Osteoblast (primary cell): ENCODE measurements around the gene FUOM. TPM values are rescaled to one million over a fixed set of nuclear protein-coding genes. Genes with fewer than 3 reads are reported as not detected.

ENCODE experiments used
- DNase-seq: peaks from one replicate; pipeline ENCODE4 v3.0.0; 2011; ENCODE audit warnings: low spot score, mixed read lengths; ENCODE audit not compliant: insufficient read length; ENCODE audit errors: missing footprints
- H2AFZ ChIP-seq: 2 replicates; pipeline ENCODE4 v1.6.0; 2011; ENCODE audit warnings: mild to moderate bottlenecking, low read length
- H3K27ac ChIP-seq: 2 replicates; pipeline ENCODE4 v1.5.1; 2011; ENCODE audit warnings: mild to moderate bottlenecking, low read depth, low read length, moderate library complexity
- H3K27me3 ChIP-seq: 2 replicates; pipeline ENCODE4 v1.6.0; 2012; ENCODE audit warnings: mild to moderate bottlenecking, control low read depth, inconsistent platforms, low read length, moderate library complexity; ENCODE audit not compliant: insufficient read depth
- H3K36me3 ChIP-seq: 2 replicates; pipeline ENCODE4 v1.5.1; 2011; ENCODE audit warnings: mild to moderate bottlenecking, low read length, control low read depth, moderate library complexity; ENCODE audit not compliant: insufficient read depth
- H3K4me1 ChIP-seq: 2 replicates; pipeline ENCODE4 v1.5.1; 2011; ENCODE audit warnings: mild to moderate bottlenecking, low read length, control low read depth, moderate library complexity; ENCODE audit not compliant: insufficient read depth
- H3K4me2 ChIP-seq: 2 replicates; pipeline ENCODE4 v1.6.0; 2011; ENCODE audit warnings: mild to moderate bottlenecking, low read length; ENCODE audit not compliant: insufficient read depth
- H3K4me3 ChIP-seq: fragments of 200-600 bp; sonication (generic); 3 replicates; pipeline ENCODE4 v1.5.1; 2012; ENCODE audit warnings: mild to moderate bottlenecking, low read length, inconsistent platforms; ENCODE audit not compliant: insufficient read depth
- H3K79me2 ChIP-seq: 2 replicates; pipeline ENCODE4 v1.6.0; 2012; ENCODE audit warnings: mild to moderate bottlenecking, low read length, control low read depth, inconsistent platforms; ENCODE audit not compliant: insufficient read depth
- H3K9me3 ChIP-seq: 2 replicates; pipeline ENCODE4 v1.5.1; 2011; ENCODE audit warnings: low read depth, low read length, control low read depth
- H4K20me1 ChIP-seq: 2 replicates; pipeline ENCODE4 v1.6.0; 2012; ENCODE audit warnings: mild to moderate bottlenecking, low read length, control low read depth; ENCODE audit not compliant: insufficient read depth
- CTCF ChIP-seq: IDR thresholded peaks from 2 replicates; pipeline ENCODE4 v1.5.1; 2011; ENCODE audit warnings: mild to moderate bottlenecking, low read depth, low read length, moderate library complexity; ENCODE audit errors: extremely low read depth
- total RNA-seq: library from RNA; depleted of rRNA; stranded (reverse); fragments of >200 nt; gene quantifications from 2 replicates; pipeline ENCODE4 v1.2.3, GENCODE V29; 2012

The FUOM gene
- total RNA-seq, 1 donor = 5.1 TPM

- Histone ChIP-seq H4K20me1 (no peaks in the 10 kb centered on the region), H3K79me2 (no peaks in the 10 kb centered on the region), H3K4me3 (no peak overlapping the region), H3K36me3 (no peaks in the 10 kb centered on the region), H3K27ac (no peak overlapping the region), H2AFZ (no peak overlapping the region), H3K27me3 (no peaks in the 10 kb centered on the region), H3K9me3 (no peaks in the 10 kb centered on the region), H3K4me2 (no peak overlapping the region), H3K4me1 (no peaks in the 10 kb centered on the region)
- TF ChIP-seq CTCF = no peak
- DNase-seq = peak; percentile 83
Observed at GRCh38 chr10:133353202-133353959, 4.4 kb downstream of the FUOM start.

GRCh38 chr10:133351408-133352318 lies 6.2 kb downstream of the FUOM start:
- H3K9me3 ChIP-seq = no peaks in the 10 kb centered on the region
- no peaks in the 10 kb centered on the region for H3K36me3 ChIP-seq
- H3K4me3 ChIP-seq = no peak overlapping the region
- TF ChIP-seq CTCF = peak; percentile 8
- H3K4me1 ChIP-seq = no peaks in the 10 kb centered on the region
- no peaks in the 10 kb centered on the region for H3K79me2 ChIP-seq
- no peak overlapping the region for H3K27ac ChIP-seq
- H2AFZ ChIP-seq = no peak overlapping the region
- peak; percentile 78 for DNase-seq
- no peak overlapping the region for H3K4me2 ChIP-seq
- H3K27me3 ChIP-seq = no peaks in the 10 kb centered on the region
- H4K20me1 ChIP-seq = no peaks in the 10 kb centered on the region

- Histone ChIP-seq H3K79me2 (no peaks in the 10 kb centered on the region), H3K27ac (no peak overlapping the region), H3K4me2 (no peak overlapping the region), H3K27me3 (no peaks in the 10 kb centered on the region), H2AFZ (no peak overlapping the region), H3K4me3 (no peak overlapping the region), H3K4me1 (no peaks in the 10 kb centered on the region), H3K9me3 (no peaks in the 10 kb centered on the region), H4K20me1 (no peaks in the 10 kb centered on the region), H3K36me3 (no peaks in the 10 kb centered on the region)
- peak; percentile 77 for DNase-seq
- TF ChIP-seq CTCF = no peak
Observed at GRCh38 chr10:133350950-133351329, 6.9 kb downstream of the FUOM start.
